ENCODE results near the gene NOD2. TPM values are rescaled to one million over a fixed set of nuclear protein-coding genes. Genes with fewer than 3 reads are reported as not detected.

NOD2 gene
- total RNA-seq, 1 experiment from 2014 or later = 0.05 TPM

DNA sequence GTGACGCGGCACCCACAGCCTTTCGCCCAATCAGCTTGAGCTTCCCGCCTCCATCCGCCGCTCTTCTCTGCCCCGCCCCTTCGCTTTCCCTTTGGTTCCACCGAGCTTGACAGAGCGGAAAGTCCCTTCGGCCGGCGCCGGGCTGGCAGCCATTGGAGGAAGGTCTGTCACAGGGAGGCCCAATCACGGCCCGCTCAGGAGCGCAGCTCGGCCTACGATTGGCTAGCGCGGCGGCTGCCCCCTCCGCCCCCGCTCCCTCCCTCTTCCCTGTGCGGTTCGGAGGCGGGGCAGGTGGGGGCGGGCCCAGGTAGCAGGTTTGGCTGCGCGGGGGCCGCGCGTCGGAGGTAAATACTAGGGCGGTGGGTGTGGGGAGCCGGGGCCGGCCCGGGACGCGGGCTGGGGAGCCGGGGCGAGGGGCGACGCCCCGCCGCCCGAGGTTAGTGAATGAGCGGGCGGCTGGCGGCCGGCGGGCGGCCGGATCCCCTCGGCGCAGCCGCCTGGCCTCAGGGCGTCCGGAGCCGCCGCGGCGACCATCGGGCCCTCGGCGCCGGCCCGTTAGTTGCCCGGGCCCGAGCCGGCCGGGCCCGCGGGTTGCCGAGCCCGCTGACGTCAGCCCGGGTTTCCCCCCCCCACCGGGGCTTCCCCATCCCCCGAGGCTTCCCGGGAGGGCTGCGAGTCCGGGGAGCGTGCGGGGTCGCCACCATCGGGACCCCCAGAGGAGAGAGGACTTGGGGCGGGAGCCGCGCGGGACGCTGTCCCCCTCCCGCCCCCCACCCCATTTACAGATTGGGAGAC, 48.6 kb downstream of the NOD2 start, which contains the start of gene CYLD:
Gene CYLD (plus strand): TSS at position 306 of the 795 bp plus-strand sequence. CDS start 7,613 bp downstream, outside the sequence.
- Histone ChIP-seq H3K4me1 (replicated peaks) (peaks cover 17% of the 10 kb centered on the region), H3K9me3 (replicated peaks) (no peaks in the 10 kb centered on the region), H3K27ac (peak within 1 kb of the TSS; percentile 79), H3K36me3 (peaks cover 15% of the 10 kb centered on the region), H3K4me3 (peak within 1 kb of the TSS; percentile 88), H3K27me3 (replicated peaks) (no peaks in the 10 kb centered on the region)
- peak; percentile 99 to 100 for DNase-seq (ENCODE audit: low read depth in 1 of 2, low spot score in 2 of 2)

- Histone ChIP-seq H3K27ac (peak overlapping the region; percentile 79), H3K4me1 (replicated peaks) (peaks cover 17% of the 10 kb centered on the region), H3K36me3 (peaks cover 22% of the 10 kb centered on the region), H3K27me3 (replicated peaks) (no peaks in the 10 kb centered on the region), H3K9me3 (replicated peaks) (no peaks in the 10 kb centered on the region), H3K4me3 (peak overlapping the region; percentile 88)
- peak in 1 of 2 experiments; percentile 16 for DNase-seq (ENCODE audit: low read depth in 1 of 2, low spot score in 2 of 2)
These were observed 49.3 kb downstream of the NOD2 start for GRCh38 chr16:50742576-50743200.

DNA sequence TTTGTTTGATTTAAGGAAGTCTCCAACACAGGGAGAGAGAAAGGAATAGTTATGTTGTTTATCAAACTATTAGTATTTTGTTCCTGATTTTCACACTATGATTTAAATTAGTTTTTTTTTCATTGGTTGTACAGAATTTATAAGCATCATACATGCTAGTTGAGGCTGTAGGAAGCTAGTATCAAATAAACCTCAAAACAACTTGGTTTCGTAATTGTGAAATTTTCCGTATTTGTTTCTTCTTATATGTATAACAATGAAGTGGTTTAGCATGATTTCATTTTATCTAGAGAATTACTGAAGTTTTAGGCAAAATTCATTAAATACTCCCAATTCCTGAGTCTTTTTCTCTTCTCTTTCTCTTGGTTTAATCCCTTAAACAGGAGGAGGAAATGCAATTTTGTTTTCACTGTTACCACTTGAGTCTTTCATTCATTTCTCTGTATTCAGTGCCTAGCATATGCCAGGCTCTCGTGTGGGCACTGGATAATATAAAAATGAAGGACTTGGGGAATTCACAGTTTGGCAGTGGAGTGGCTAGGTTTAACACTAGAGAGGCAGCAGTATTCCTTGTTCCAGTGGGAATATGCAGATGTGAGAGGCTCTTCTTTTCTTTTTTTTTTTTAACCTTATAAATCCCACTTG, 50.3 kb downstream of the NOD2 start:
- peaks cover 26% of the 10 kb centered on the region for H3K36me3 ChIP-seq
- H3K27me3 ChIP-seq (replicated peaks) = no peaks in the 10 kb centered on the region
- H3K4me1 ChIP-seq (replicated peaks) = peaks cover 17% of the 10 kb centered on the region
- no peak overlapping the region for H3K4me3 ChIP-seq
- H3K9me3 ChIP-seq (replicated peaks) = no peaks in the 10 kb centered on the region
- no peak overlapping the region for H3K27ac ChIP-seq
- no peak for DNase-seq (ENCODE audit: low read depth in 1 of 2, low spot score in 2 of 2)

DNA sequence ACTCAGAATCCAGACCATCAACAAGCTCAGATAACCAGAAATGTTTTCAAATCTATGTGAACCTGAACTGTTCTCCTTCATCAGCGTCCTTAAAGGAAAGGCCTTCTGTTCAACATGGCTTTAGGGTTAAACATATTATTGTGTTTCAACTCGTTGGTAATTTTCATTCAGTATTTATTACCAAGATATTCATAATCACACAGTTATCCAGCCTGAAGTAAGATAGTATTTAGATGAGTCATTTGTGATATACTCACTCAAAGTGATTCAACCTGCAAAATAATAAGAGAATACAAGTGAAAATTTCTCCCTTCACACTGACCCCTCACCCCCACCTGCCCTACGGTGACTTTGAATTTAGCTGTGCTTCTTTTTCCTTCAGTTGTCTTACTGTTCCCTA, 51.5 kb downstream of the NOD2 start:
- Histone ChIP-seq H3K9me3 (replicated peaks) (no peaks in the 10 kb centered on the region), H3K4me3 (no peak overlapping the region), H3K4me1 (replicated peaks) (peaks cover 17% of the 10 kb centered on the region), H3K36me3 (peaks cover 32% of the 10 kb centered on the region), H3K27ac (no peak overlapping the region), H3K27me3 (replicated peaks) (no peaks in the 10 kb centered on the region)
- no peak for DNase-seq (ENCODE audit: low read depth in 1 of 2, low spot score in 2 of 2)

- Histone ChIP-seq H3K4me3 (no peak overlapping the region), H3K4me1 (replicated peaks) (peaks cover 13% of the 10 kb centered on the region), H3K27ac (no peak overlapping the region), H3K36me3 (peaks cover 37% of the 10 kb centered on the region), H3K27me3 (replicated peaks) (no peaks in the 10 kb centered on the region), H3K9me3 (replicated peaks) (no peaks in the 10 kb centered on the region)
- DNase-seq (ENCODE audit: low read depth in 1 of 2, low spot score in 2 of 2) = no peak
These were observed 52.5 kb downstream of the NOD2 start for GRCh38 chr16:50745940-50746339.

DNA sequence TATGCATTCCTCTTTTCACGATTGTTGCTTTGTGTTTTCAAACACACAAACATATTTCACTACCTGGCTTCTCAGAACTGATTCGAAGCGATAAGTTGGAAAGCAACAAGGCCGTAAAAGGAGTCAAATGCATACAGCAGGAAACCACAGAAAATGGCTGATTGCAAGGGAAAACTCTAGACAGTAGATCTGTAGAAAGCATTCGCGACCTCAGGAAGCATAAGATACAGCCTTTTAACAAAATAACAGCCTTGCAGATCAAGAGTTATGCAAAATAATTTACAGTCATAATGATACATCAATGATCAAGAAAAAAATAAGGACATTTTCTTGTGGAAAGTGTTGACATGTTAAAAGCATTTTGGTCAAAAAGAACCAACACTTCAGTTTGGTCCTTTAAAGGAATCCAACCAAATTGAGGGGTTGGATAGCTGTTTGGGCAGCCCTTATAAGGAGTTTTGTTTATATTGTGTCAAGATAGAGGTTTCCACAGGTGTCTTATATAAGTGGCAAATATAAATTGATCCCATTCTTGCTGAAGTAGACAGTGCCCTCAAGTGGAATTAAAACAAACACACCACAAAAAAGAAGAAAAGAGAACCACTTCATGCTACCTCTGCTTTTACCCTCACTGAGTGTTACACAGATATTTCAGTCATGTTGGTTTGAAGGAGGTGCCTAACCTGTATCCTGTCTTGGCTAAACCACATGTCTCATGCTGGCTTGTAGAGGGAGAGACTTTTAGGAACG, 54.0 kb downstream of the NOD2 start:
- Histone ChIP-seq H3K9me3 (replicated peaks) (no peaks in the 10 kb centered on the region), H3K27me3 (replicated peaks) (no peaks in the 10 kb centered on the region), H3K36me3 (peaks cover 34% of the 10 kb centered on the region), H3K4me1 (replicated peaks) (peaks cover 8% of the 10 kb centered on the region), H3K27ac (no peak overlapping the region), H3K4me3 (no peak overlapping the region)
- DNase-seq (ENCODE audit: low read depth in 1 of 2, low spot score in 2 of 2) = no peak

DNA sequence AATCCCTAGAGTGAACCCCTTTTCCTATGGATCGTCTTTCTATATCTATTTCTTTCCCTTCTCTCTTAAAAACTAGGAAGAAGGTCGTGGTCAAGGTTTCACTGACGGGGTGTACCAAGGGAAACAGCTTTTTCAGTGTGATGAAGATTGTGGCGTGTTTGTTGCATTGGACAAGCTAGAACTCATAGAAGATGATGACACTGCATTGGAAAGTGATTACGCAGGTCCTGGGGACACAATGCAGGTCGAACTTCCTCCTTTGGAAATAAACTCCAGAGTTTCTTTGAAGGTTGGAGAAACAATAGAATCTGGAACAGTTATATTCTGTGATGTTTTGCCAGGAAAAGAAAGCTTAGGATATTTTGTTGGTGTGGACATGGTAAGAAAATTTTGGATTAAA, 58.1 kb downstream of the NOD2 start:
- Histone ChIP-seq H3K27ac (no peak overlapping the region), H3K27me3 (replicated peaks) (no peaks in the 10 kb centered on the region), H3K36me3 (peaks cover 46% of the 10 kb centered on the region), H3K4me3 (no peak overlapping the region), H3K4me1 (replicated peaks) (no peaks in the 10 kb centered on the region), H3K9me3 (replicated peaks) (no peaks in the 10 kb centered on the region)
- no peak for DNase-seq (ENCODE audit: low read depth in 1 of 2, low spot score in 2 of 2)

- Histone ChIP-seq H3K9me3 (replicated peaks) (no peaks in the 10 kb centered on the region), H3K27me3 (replicated peaks) (no peaks in the 10 kb centered on the region), H3K27ac (no peak overlapping the region), H3K4me1 (replicated peaks) (no peaks in the 10 kb centered on the region), H3K4me3 (no peak overlapping the region), H3K36me3 (peaks cover 39% of the 10 kb centered on the region)
- DNase-seq (ENCODE audit: low read depth in 1 of 2, low spot score in 2 of 2) = no peak
These were observed 59.2 kb downstream of the NOD2 start for GRCh38 chr16:50752471-50753235.

- H3K27me3 ChIP-seq (replicated peaks) = no peaks in the 10 kb centered on the region
- no peaks in the 10 kb centered on the region for H3K4me1 ChIP-seq (replicated peaks)
- peaks cover 23% of the 10 kb centered on the region for H3K36me3 ChIP-seq
- H3K4me3 ChIP-seq = no peak overlapping the region
- DNase-seq (ENCODE audit: low read depth in 1 of 2, low spot score in 2 of 2) = no peak
- H3K9me3 ChIP-seq (replicated peaks) = no peaks in the 10 kb centered on the region
- no peak overlapping the region for H3K27ac ChIP-seq
These were observed 63.1 kb downstream of the NOD2 start for GRCh38 chr16:50756473-50756872.

DNA sequence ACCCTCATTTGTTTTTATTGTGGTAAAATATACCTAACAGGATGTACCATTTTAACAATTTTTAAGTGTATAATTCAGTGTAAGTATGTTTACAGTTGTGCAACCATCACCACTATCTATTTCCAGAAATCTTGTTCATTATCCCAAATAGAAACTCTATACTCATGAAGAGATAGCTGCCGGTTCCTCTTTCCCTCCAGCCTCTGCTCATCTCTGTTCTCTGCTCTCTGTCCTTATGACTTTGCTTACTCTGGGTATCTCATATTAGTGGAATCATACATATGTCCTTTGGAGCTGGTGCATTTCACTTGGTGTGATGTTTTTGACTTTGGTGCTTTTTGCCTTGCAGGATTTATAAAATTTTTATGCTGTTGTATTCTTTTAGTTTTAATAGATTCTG, 67.9 kb downstream of the NOD2 start:
- no peak for DNase-seq (ENCODE audit: low read depth in 1 of 2, low spot score in 2 of 2)
- Histone ChIP-seq H3K9me3 (replicated peaks) (no peaks in the 10 kb centered on the region), H3K4me1 (replicated peaks) (peaks cover 14% of the 10 kb centered on the region), H3K27me3 (replicated peaks) (no peaks in the 10 kb centered on the region), H3K4me3 (no peak overlapping the region), H3K27ac (no peak overlapping the region), H3K36me3 (peaks cover 23% of the 10 kb centered on the region)

GRCh38 chr16:50762241-50762640, 68.8 kb downstream of the NOD2 start:
- Histone ChIP-seq H3K9me3 (replicated peaks) (no peaks in the 10 kb centered on the region), H3K36me3 (peaks cover 26% of the 10 kb centered on the region), H3K27ac (no peak overlapping the region), H3K4me1 (replicated peaks) (peaks cover 14% of the 10 kb centered on the region), H3K27me3 (replicated peaks) (no peaks in the 10 kb centered on the region), H3K4me3 (no peak overlapping the region)
- DNase-seq (ENCODE audit: low read depth in 1 of 2, low spot score in 2 of 2) = no peak

DNA sequence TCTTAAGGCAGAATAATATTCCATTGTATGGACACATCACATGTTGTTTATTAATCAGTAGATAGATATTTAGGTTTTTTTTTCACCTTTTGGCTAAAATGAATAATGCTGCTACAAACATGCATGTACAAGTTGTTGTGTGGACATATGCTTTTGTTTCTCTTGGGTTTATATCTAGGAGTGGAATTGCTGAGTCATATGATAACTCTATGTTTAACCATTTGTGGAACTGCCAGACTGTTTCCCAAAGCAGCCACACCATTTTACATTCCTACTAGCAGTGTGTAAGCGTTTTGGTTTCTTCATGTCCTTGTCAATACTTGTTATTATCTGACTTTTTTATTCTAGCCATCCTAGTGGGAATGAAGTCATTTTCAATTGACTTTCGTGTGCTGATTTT, 69.8 kb downstream of the NOD2 start:
- Histone ChIP-seq H3K4me3 (no peak overlapping the region), H3K27me3 (replicated peaks) (no peaks in the 10 kb centered on the region), H3K9me3 (replicated peaks) (no peaks in the 10 kb centered on the region), H3K4me1 (replicated peaks) (peaks cover 14% of the 10 kb centered on the region), H3K27ac (no peak overlapping the region; the same call in 1 of the 2 replicates), H3K36me3 (peaks cover 26% of the 10 kb centered on the region)
- DNase-seq (ENCODE audit: low read depth in 1 of 2, low spot score in 2 of 2) = no peak

DNA sequence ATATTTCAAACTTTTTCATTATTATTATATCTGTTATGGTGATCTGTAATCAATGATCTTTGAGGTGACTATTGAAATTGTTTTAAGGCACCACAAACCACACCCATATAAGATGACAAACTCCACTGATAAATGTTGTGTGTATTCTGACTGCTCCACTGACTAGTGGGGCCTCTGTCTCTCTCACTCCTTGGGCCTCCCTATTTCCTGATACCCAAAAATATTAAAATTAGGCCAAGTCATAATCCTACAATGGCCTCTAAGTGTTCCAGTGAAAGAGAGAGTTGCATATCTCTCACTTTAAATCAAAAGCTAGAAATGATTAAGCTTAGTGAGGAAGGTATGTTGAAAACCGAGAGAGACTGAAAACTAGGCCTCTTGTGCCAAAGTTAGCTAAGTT, 71.9 kb downstream of the NOD2 start:
- no peak overlapping the region for H3K4me3 ChIP-seq
- no peak overlapping the region for H3K27ac ChIP-seq
- no peak for DNase-seq (ENCODE audit: low read depth in 1 of 2, low spot score in 2 of 2)
- H3K9me3 ChIP-seq (replicated peaks) = no peaks in the 10 kb centered on the region
- peaks cover 14% of the 10 kb centered on the region for H3K4me1 ChIP-seq (replicated peaks)
- no peaks in the 10 kb centered on the region for H3K27me3 ChIP-seq (replicated peaks)
- H3K36me3 ChIP-seq = peaks cover 26% of the 10 kb centered on the region
